ENCODE measurements around the gene CLPTM1L.
A peak's percentile ranks its signal among the peaks of the same experiment; 100 is the strongest.

The CLPTM1L gene

DNA sequence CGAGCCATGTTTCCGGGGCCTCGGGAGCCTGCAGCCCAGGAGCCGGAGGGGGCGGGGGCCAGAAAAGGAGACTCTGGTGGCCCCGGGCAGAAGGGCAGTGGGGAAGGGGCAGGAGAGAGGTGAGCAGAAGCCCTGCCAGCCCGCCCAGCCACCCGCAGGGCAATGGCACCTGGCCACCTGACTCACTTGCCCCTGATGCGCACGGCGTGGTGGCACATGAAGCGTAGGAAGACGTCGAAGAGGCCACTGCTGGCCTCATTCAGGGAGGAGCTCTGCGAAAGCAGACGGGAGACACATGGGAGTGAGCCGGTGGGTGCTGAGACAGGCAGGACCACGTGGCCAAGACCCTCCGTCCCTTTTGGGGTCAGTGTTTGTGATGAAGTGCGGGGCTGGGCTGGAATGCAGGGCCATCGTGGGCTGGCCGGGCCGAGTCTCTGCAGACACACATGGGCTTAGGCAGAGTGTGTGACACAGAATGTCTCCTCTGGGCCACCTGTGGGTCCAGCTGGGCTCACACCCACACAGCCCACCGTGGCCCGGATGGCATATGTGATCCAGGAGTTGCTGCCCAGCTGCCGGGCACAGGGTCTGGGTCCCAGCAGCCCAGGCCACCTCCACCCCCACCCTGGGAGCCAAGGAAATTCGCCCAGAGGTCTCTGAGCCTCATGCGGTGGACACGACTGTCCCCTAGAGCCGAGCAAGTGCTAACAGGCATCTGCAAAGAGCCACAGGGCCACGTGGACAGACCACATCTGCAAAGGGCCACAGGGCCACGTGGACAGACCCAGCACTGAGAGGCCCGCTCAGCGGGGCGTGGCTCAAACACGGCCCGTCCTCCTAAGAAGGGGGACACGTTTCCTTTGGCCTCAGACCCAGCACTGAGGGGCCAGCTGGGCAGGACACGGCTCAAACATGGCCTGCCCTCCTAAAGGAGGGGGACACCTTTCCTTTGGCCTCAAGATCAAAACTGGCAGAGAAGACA is 73.7 kb downstream of the CLPTM1L start:
- no peak for DNase-seq

DNA sequence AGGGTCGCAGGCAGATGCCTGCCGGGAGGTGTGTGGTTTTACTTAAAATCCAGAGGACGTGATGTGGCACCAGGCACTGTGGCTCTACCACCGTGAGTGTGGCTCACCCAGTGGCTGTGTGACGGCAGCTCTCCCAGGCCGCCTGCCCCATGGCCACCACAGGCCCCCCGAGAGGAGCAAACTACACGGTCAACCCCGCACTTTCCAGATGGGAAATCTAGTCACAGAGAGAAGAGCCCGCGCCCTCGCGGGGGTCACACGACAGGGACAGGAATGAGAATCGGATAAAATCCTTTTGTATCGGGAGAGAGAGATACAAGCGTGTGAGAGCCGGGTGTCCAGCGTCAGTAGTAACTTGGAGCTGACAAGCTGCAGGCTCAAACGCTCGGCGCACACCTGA is 74.5 kb downstream of the CLPTM1L start:
- DNase-seq: no peak

DNA sequence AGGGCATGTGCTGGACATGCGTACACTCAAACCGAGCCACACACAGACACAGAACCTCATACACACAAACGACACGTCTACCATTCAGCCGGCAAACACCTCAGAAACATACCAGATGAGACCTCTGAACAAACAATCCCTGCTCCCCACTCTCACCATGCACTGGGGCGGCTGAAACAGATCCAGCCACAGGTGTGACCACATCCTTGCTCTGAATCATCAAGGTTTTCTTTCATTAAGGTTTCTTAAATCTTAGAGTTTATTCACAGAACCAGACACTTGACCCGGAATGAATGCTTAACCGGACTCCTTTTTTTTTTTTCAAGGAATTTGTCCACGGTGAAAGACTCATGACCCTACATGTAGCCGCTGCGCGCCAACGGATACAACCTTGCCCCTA is 76.2 kb downstream of the CLPTM1L start:
- DNase-seq: peak; percentile 52

DNA sequence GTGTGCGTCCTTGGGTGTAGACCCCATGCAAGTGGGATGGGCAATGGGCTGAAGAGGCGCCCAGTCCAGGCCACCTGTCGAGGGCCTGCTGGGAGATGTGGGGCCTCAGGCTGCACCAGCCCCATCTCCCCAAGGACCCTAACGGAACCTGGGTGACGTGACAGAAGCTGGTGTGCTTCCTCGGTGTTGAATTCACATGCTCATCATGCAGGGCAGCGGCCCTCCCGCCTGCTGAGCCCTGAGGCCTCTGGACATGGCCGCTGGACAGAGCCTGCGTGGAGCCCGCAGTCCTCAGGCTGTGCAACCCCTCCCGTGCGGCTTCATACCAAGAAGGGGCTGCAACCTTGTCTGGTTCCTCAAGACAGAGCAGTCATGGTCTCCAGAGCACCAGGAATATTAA is 76.8 kb downstream of the CLPTM1L start:
- DNase-seq: no peak
